ENCODE results near the gene ATXN2.

The ATXN2 gene

GRCh38 chr12:111451649-111452129, 147.4 kb downstream of the ATXN2 start:
- DNase-seq (ENCODE audit: insufficient read length, low spot score) (no peak), FAIRE-seq (no peak)
- peak; percentile 80 for TF ChIP-seq CTCF (IDR thresholded peaks at IDR 0.05; ENCODE audit: insufficient read depth, missing control alignments)

- no peak for FAIRE-seq
- DNase-seq (ENCODE audit: insufficient read length, low spot score): no peak
- TF ChIP-seq CTCF (IDR thresholded peaks at IDR 0.05; ENCODE audit: insufficient read depth, missing control alignments): no peak
Measured at GRCh38 chr12:111451232-111451631, 147.9 kb downstream of the ATXN2 start.

- no peak for TF ChIP-seq CTCF (IDR thresholded peaks at IDR 0.05; ENCODE audit: insufficient read depth, missing control alignments)
- FAIRE-seq (no peak), DNase-seq (ENCODE audit: insufficient read length, low spot score) (no peak)
Measured at GRCh38 chr12:111450676-111451075, 148.4 kb downstream of the ATXN2 start.

GRCh38 chr12:111448846-111449790, 150.0 kb downstream of the ATXN2 start:
- TF ChIP-seq CTCF (IDR thresholded peaks at IDR 0.05; ENCODE audit: insufficient read depth, missing control alignments): no peak
- DNase-seq (ENCODE audit: insufficient read length, low spot score) (no peak), FAIRE-seq (no peak)

GRCh38 chr12:111448266-111448830, 150.8 kb downstream of the ATXN2 start:
- no peak for TF ChIP-seq CTCF (IDR thresholded peaks at IDR 0.05; ENCODE audit: insufficient read depth, missing control alignments)
- FAIRE-seq (no peak), DNase-seq (ENCODE audit: insufficient read length, low spot score) (no peak)

GRCh38 chr12:111447571-111448265, 151.4 kb downstream of the ATXN2 start:
- no peak for TF ChIP-seq CTCF (IDR thresholded peaks at IDR 0.05; ENCODE audit: insufficient read depth, missing control alignments)
- DNase-seq (ENCODE audit: insufficient read length, low spot score) (no peak), FAIRE-seq (no peak)

Measured in D721Med (cell line).